22Rv1 (cell line): ENCODE measurements around the gene ZNF275.
"Not testable (repeated sequence)": the region's sequence is repeated elsewhere in the genome, so short reads cannot be mapped to it uniquely, and the experiment has no call there.

Experiments used
- H3K27ac ChIP-seq: fragments of 450-650 bp; 2 replicates; pipeline ENCODE4 v1.5.1; 2017
- ZFX ChIP-seq: fragments of 450-650 bp; IDR thresholded peaks from 2 replicates; pipeline ENCODE4 v1.6.1; 2017; ENCODE audit warnings: antibody characterized with exemption, borderline replicate concordance
- TF ChIP-seq, protein P1 (sequence below): fragments of 450-650 bp; IDR thresholded peaks from 2 replicates; pipeline ENCODE4 v1.5.1; 2017; ENCODE audit warnings: mild to moderate bottlenecking

ZNF275 gene

DNA sequence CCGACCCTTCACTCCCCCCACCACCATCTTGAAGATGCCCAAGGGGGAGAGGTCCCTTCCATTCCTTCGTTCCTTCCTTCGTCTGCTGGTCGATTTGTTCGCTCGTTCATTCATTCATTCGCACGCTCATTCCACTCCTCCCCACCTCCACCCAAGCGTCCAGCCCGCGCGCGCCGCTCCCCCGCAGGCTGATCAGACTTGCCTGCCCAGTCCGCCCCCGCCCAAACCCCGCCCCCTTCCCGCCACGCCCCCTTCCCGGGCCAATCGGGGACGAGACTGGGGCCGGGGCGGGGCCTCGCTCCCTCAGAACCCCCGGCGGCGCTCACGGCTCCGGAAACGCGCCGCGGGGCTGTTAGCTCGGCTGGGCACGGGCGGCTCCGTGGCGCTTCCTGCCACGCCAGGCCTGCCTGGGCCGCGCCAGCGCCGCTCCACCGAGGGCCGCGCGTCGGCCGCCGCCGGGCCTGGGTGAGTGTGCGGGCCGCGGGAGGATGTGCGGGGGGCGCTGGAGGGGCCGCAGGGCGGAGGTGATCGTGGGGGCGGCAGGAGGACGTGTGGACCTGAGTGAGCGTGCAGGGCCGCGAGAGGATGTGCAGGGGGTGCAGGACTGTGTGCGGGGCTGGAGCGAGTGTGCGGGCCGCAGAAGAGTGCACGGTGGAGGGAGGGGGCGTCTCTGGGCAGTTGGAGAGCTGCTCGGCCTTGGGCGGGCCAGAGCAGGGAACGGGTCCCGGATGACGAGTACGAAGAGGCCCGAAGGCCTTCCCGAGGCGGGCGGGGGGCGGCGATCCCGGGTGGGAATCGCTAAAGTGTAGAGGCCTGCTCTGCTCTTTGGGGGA lies at the start of gene ZNF275:
Gene ZNF275, plus strand, starts transcription at position 333 of the 833 bp plus-strand sequence. CDS start 2,527 bp downstream, outside the sequence.
- H3K27ac ChIP-seq, result peak within 1 kb of the TSS; percentile 33; the same call in 1 of the 2 replicates
- no peak for TF ChIP-seq ZFX
- TF ChIP-seq, protein P1, sequence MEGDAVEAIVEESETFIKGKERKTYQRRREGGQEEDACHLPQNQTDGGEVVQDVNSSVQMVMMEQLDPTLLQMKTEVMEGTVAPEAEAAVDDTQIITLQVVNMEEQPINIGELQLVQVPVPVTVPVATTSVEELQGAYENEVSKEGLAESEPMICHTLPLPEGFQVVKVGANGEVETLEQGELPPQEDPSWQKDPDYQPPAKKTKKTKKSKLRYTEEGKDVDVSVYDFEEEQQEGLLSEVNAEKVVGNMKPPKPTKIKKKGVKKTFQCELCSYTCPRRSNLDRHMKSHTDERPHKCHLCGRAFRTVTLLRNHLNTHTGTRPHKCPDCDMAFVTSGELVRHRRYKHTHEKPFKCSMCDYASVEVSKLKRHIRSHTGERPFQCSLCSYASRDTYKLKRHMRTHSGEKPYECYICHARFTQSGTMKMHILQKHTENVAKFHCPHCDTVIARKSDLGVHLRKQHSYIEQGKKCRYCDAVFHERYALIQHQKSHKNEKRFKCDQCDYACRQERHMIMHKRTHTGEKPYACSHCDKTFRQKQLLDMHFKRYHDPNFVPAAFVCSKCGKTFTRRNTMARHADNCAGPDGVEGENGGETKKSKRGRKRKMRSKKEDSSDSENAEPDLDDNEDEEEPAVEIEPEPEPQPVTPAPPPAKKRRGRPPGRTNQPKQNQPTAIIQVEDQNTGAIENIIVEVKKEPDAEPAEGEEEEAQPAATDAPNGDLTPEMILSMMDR, result no peak

- H3K27ac ChIP-seq, result not testable (repeated sequence)
These were observed 48.3 kb upstream of the ZNF275 start for GRCh38 chrX:153285678-153286077.

DNA sequence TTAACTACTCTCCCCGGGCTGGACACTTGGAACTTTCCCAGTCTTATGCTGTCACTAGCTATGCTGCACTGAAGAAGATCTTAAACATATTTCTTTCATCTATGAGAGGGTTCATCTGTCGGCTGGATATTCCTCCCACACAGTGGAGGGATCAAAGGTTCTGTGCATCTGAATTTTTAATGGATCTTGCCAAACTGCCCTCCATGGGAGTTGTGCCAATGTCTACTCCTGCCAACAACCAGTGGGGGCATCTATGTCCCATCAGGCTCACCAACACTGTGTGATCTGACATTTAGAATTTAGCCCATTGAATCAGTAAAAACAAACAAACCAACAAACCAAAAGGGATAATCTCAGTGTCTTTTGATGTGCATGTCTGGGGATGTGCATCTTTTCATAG lies 45.1 kb upstream of the ZNF275 start:
- not testable (repeated sequence) for H3K27ac ChIP-seq

GRCh38 chrX:153293485-153294071 lies 40.4 kb upstream of the ZNF275 start:
- not testable (repeated sequence) for H3K27ac ChIP-seq

GRCh38 chrX:153297376-153297775 lies 36.6 kb upstream of the ZNF275 start:
- no peak for TF ChIP-seq ZFX
- TF ChIP-seq, protein P1, result no peak

GRCh38 chrX:153299855-153300254 lies 34.1 kb upstream of the ZNF275 start:
- no peak overlapping the region for H3K27ac ChIP-seq
- TF ChIP-seq, protein P1, result no peak
- TF ChIP-seq ZFX, result no peak

More at GRCh38 chrX:153297376-153297775, 36.6 kb upstream of the ZNF275 start:
- no peak overlapping the region for H3K27ac ChIP-seq

DNA sequence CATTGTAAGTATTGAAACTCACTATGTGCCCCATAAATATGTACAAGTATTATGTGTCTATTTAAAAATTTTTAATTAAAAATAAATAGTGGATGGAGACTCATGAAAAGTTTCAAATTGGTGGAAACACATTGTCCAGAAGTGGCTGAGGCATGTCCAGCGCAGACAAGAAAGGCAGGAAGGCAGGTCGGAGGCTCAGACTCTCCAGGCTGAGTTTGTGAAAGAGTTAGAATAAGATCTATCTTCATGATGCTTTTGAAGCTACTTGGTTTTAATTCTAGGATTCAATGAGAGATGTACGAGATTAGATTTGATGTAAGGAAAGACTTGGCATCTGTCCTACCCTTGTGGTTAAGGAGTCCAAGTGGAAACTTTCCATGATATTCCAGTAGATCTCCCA lies 32.2 kb upstream of the ZNF275 start:
- no peak overlapping the region for H3K27ac ChIP-seq

GRCh38 chrX:153302796-153303195 lies 31.2 kb upstream of the ZNF275 start:
- TF ChIP-seq, protein P1, result no peak
- no peak for TF ChIP-seq ZFX
- no peak overlapping the region for H3K27ac ChIP-seq

More for the DNA sequence above, 32.2 kb upstream of the ZNF275 start:
- TF ChIP-seq, protein P1, result no peak
- no peak for TF ChIP-seq ZFX
